Endothelial cell (in vitro differentiated cells): Measurements from ENCODE around the gene USP38. TPM values are rescaled to one million over a fixed set of nuclear protein-coding genes. Genes with fewer than 3 reads are reported as not detected.

Experiments used
- DNase-seq: peaks from one replicate; pipeline ENCODE4 v3.0.0; 2021; ENCODE audit warnings: low spot score
- H3K27ac Mint-ChIP-seq: one replicate; pipeline ENCODE4 v1.8.0; 2021; ENCODE audit warnings: mixed read lengths, inconsistent platforms; ENCODE audit not compliant: unreplicated experiment
- H3K27me3 Mint-ChIP-seq: one replicate; pipeline ENCODE4 v1.8.0; 2021; ENCODE audit warnings: mild to moderate bottlenecking, moderate library complexity, mixed read lengths, inconsistent platforms; ENCODE audit not compliant: unreplicated experiment
- H3K36me3 Mint-ChIP-seq: one replicate; pipeline ENCODE4 v1.8.0; 2021; ENCODE audit warnings: mild to moderate bottlenecking, low read depth, mixed read lengths, inconsistent platforms; ENCODE audit not compliant: unreplicated experiment
- H3K4me1 Mint-ChIP-seq: one replicate; pipeline ENCODE4 v1.8.0; 2021; ENCODE audit warnings: mild to moderate bottlenecking, mixed read lengths, inconsistent platforms; ENCODE audit not compliant: unreplicated experiment
- H3K4me3 Mint-ChIP-seq: one replicate; pipeline ENCODE4 v1.8.0; 2021; ENCODE audit warnings: mild to moderate bottlenecking, mixed read lengths, inconsistent platforms; ENCODE audit not compliant: unreplicated experiment
- H3K9me3 Mint-ChIP-seq: one replicate; pipeline ENCODE4 v1.8.0; 2021; ENCODE audit warnings: mixed read lengths, inconsistent platforms; ENCODE audit not compliant: unreplicated experiment
- total RNA-seq: library from RNA; stranded (reverse); fragmentation: NEBNext Ultra II Directional; extraction: Animal tissue kit (Norgen Biotek cat#: 25700); gene quantifications from one replicate; pipeline ENCODE4 v1.2.1, GENCODE V29; 2021; ENCODE audit not compliant: unreplicated experiment
- TF ChIP-seq, protein P1 (sequence below): fragments of 200-600 bp; sonication (generic); IDR thresholded peaks from one replicate; pipeline ENCODE4 v1.5.0; 2021; ENCODE audit warnings: antibody characterized with exemption; ENCODE audit not compliant: unreplicated experiment

The USP38 gene
- total RNA-seq, 1 donor from 2014 or later: 19.4 TPM

DNA sequence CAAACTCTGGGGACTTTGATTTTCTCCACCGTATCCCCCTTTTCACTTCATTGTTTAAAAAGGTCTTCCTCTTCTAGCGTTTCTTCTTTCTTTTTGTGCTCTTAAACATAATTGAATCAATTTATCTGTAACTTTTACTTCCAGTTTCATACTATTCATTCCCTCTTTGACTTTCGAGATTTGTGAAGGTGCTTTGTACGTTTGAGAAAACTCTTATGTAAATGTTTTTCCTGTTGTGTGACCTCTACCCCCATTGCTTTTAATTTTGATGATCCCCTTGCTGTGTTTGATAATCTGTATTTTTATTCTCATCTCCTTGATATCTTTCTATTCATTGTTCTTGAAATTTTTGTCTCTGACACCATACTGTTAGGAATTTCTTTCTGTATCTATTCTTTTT is 4.8 kb downstream of the USP38 start:
- DNase-seq: no peak
- TF ChIP-seq, protein P1, sequence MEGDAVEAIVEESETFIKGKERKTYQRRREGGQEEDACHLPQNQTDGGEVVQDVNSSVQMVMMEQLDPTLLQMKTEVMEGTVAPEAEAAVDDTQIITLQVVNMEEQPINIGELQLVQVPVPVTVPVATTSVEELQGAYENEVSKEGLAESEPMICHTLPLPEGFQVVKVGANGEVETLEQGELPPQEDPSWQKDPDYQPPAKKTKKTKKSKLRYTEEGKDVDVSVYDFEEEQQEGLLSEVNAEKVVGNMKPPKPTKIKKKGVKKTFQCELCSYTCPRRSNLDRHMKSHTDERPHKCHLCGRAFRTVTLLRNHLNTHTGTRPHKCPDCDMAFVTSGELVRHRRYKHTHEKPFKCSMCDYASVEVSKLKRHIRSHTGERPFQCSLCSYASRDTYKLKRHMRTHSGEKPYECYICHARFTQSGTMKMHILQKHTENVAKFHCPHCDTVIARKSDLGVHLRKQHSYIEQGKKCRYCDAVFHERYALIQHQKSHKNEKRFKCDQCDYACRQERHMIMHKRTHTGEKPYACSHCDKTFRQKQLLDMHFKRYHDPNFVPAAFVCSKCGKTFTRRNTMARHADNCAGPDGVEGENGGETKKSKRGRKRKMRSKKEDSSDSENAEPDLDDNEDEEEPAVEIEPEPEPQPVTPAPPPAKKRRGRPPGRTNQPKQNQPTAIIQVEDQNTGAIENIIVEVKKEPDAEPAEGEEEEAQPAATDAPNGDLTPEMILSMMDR: no peak
- no peaks in the 10 kb centered on the region for H3K36me3 Mint-ChIP-seq
- H3K4me1 Mint-ChIP-seq: peaks cover 32% of the 10 kb centered on the region
- no peaks in the 10 kb centered on the region for H3K9me3 Mint-ChIP-seq
- H3K27ac Mint-ChIP-seq: peak overlapping the region; percentile 33
- H3K27me3 Mint-ChIP-seq: peaks cover 6% of the 10 kb centered on the region
- peak overlapping the region; percentile 24 for H3K4me3 Mint-ChIP-seq

DNA sequence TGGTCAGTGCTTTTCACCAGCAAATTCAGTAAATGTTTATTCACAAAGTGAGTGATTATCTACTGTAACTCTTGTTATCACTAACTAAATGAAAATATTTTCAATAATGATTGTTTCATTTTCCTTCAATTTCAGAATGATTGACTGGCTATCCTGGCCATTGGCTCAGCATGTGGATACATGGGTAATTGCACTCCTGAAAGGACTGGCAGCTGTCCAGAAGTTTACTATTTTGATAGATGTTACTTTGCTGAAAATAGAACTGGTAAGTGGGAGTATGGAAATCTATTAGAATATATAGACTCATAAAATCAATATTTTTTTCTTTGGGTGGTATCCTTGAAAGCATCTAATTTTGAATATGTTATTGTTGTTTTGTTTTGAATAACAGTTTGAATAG is 10.9 kb downstream of the USP38 start:
- no peak for DNase-seq
- H3K27ac Mint-ChIP-seq: no peak overlapping the region
- no peaks in the 10 kb centered on the region for H3K27me3 Mint-ChIP-seq
- no peak overlapping the region for H3K4me3 Mint-ChIP-seq
- H3K9me3 Mint-ChIP-seq: no peaks in the 10 kb centered on the region
- TF ChIP-seq, protein P1: no peak
- H3K4me1 Mint-ChIP-seq: no peaks in the 10 kb centered on the region
- peaks cover 20% of the 10 kb centered on the region for H3K36me3 Mint-ChIP-seq

DNA sequence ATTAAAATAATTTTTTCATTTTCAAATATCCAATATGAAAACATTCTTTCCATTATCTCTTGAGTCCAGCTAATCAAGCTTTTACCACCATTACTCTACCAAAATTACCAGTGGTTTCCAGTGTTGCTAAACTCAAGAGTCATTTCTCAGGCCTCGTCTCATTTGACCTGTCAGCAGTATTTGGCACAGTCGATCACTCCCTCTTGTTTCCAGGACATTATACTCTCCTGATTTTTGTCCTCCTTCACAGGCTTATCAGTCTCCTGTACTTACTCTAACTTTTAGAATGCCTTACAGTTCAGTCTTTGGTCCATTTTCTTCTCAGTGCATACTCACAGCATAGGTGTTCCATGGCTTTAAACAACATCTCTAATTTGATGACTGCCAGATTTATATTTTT is 11.6 kb downstream of the USP38 start:
- DNase-seq: no peak
- Mint-ChIP-seq H3K4me1 (no peaks in the 10 kb centered on the region), H3K4me3 (no peak overlapping the region), H3K9me3 (no peaks in the 10 kb centered on the region), H3K36me3 (peaks cover 20% of the 10 kb centered on the region), H3K27me3 (no peaks in the 10 kb centered on the region), H3K27ac (no peak overlapping the region)
- TF ChIP-seq, protein P1: no peak

DNA sequence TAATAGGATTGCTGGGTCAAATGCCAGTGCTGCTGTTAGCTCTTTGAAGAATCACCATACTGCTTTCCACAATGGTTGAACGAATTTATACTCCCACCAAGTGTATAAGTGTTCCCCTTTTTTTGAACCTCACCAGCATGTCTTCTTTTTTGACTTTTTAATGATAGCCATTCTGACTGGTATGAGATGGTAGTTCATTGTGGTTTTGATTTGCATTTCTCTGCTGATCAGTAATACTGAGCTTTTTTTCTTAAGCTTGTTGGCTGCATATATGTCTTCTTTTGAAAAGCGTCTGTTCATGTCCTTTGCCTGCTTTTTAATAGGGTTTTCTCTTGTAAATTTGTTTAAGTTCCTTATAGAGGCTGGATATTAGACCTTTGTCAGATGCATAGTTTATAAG is 14.8 kb downstream of the USP38 start:
- Mint-ChIP-seq H3K4me3 (no peak overlapping the region), H3K4me1 (no peaks in the 10 kb centered on the region), H3K36me3 (peaks cover 20% of the 10 kb centered on the region), H3K27ac (no peak overlapping the region), H3K9me3 (no peaks in the 10 kb centered on the region), H3K27me3 (no peaks in the 10 kb centered on the region)
- DNase-seq: no peak
- TF ChIP-seq, protein P1: no peak

DNA sequence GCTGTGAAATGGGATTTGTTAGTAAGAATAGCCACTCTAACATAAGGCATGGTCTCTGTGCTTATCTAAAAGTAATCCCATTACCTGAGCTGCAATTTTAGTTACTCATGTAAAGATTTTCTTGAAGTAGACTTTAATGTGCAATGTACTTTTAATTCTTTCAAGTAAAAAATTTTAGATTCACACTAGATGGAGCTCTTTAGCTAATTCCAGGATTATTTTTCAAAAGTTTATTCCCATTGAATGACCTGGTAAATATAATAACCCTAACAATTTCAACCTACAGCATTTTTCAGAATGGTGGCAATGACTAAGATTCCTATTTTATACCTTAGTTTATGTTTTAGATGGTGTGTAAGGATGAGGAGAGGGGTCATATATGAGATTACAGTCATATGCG is 18.1 kb downstream of the USP38 start:
- peaks cover 16% of the 10 kb centered on the region for H3K36me3 Mint-ChIP-seq
- TF ChIP-seq, protein P1: peak; percentile 22
- no peak for DNase-seq
- no peak overlapping the region for H3K4me3 Mint-ChIP-seq
- H3K27me3 Mint-ChIP-seq: no peaks in the 10 kb centered on the region
- H3K9me3 Mint-ChIP-seq: no peaks in the 10 kb centered on the region
- no peaks in the 10 kb centered on the region for H3K4me1 Mint-ChIP-seq
- no peak overlapping the region for H3K27ac Mint-ChIP-seq
